ENCODE measurements around the gene ADAMTS17. TPM values are rescaled to one million over a fixed set of nuclear protein-coding genes. Genes with fewer than 3 reads are reported as not detected.

ADAMTS17 gene
- total and polyA plus RNA-seq, 2 experiments from 2014 or later: 0.69 to 3.3 TPM

GRCh38 chr15:100156201-100156600 lies 185.6 kb downstream of the ADAMTS17 start:
- TF ChIP-seq CTCF (IDR thresholded peaks at IDR 0.05; ENCODE audit: low read depth, low read length): no peak
- no peaks in the 10 kb centered on the region for H3K4me1 ChIP-seq (ENCODE audit: low read depth)
- H3K27ac ChIP-seq: no peak overlapping the region
- H3K9me3 ChIP-seq (ENCODE audit: low read depth): no peaks in the 10 kb centered on the region
- no peaks in the 10 kb centered on the region for H3K36me3 ChIP-seq
- no peak for DNase-seq (ENCODE audit: low read depth in 1 of 2, low spot score in 1 of 2)
- no peaks in the 10 kb centered on the region for H3K27me3 ChIP-seq
- H3K4me3 ChIP-seq: no peak overlapping the region

GRCh38 chr15:100154338-100154737 lies 187.4 kb downstream of the ADAMTS17 start:
- Histone ChIP-seq H3K27ac (no peak overlapping the region), H3K4me1 (ENCODE audit: low read depth) (no peaks in the 10 kb centered on the region), H3K9me3 (ENCODE audit: low read depth) (no peaks in the 10 kb centered on the region), H3K27me3 (no peaks in the 10 kb centered on the region), H3K4me3 (no peak overlapping the region), H3K36me3 (no peaks in the 10 kb centered on the region)
- no peak for TF ChIP-seq CTCF (IDR thresholded peaks at IDR 0.05; ENCODE audit: low read depth, low read length)
- no peak for DNase-seq (ENCODE audit: low read depth in 1 of 2, low spot score in 1 of 2)

- no peak overlapping the region for H3K4me3 ChIP-seq
- no peak for TF ChIP-seq CTCF (IDR thresholded peaks at IDR 0.05; ENCODE audit: low read depth, low read length)
These were observed 189.3 kb downstream of the ADAMTS17 start for GRCh38 chr15:100152463-100152862.

GRCh38 chr15:100150906-100151305 lies 190.9 kb downstream of the ADAMTS17 start:
- no peaks in the 10 kb centered on the region for H3K9me3 ChIP-seq (ENCODE audit: low read depth)
- no peak overlapping the region for H3K4me3 ChIP-seq
- no peaks in the 10 kb centered on the region for H3K36me3 ChIP-seq
- H3K27ac ChIP-seq: no peak overlapping the region
- H3K4me1 ChIP-seq (ENCODE audit: low read depth): no peaks in the 10 kb centered on the region
- no peak for DNase-seq (ENCODE audit: low read depth in 1 of 2, low spot score in 1 of 2)
- TF ChIP-seq CTCF (IDR thresholded peaks at IDR 0.05; ENCODE audit: low read depth, low read length): no peak
- no peaks in the 10 kb centered on the region for H3K27me3 ChIP-seq

More at GRCh38 chr15:100152463-100152862, 189.3 kb downstream of the ADAMTS17 start:
- Histone ChIP-seq H3K27me3 (no peaks in the 10 kb centered on the region), H3K27ac (no peak overlapping the region), H3K36me3 (no peaks in the 10 kb centered on the region), H3K9me3 (ENCODE audit: low read depth) (no peaks in the 10 kb centered on the region), H3K4me1 (ENCODE audit: low read depth) (no peaks in the 10 kb centered on the region)
- no peak for DNase-seq (ENCODE audit: low read depth in 1 of 2, low spot score in 1 of 2)

- H3K36me3 ChIP-seq: no peaks in the 10 kb centered on the region
- H3K27me3 ChIP-seq: no peaks in the 10 kb centered on the region
- H3K4me1 ChIP-seq (ENCODE audit: low read depth): no peaks in the 10 kb centered on the region
- no peak overlapping the region for H3K27ac ChIP-seq
- no peak for TF ChIP-seq CTCF (IDR thresholded peaks at IDR 0.05; ENCODE audit: low read depth, low read length)
- H3K9me3 ChIP-seq (ENCODE audit: low read depth): no peaks in the 10 kb centered on the region
- no peak overlapping the region for H3K4me3 ChIP-seq
- DNase-seq (ENCODE audit: low read depth in 1 of 2, low spot score in 1 of 2): peak in 1 of 2 donors; percentile 63
These were observed 193.9 kb downstream of the ADAMTS17 start for GRCh38 chr15:100147828-100148227.

- no peak for TF ChIP-seq CTCF (IDR thresholded peaks at IDR 0.05; ENCODE audit: low read depth, low read length)
- DNase-seq (ENCODE audit: low read depth in 1 of 2, low spot score in 1 of 2): no peak
- no peak overlapping the region for H3K27ac ChIP-seq
These were observed 198.4 kb downstream of the ADAMTS17 start for GRCh38 chr15:100143378-100143777.

More at GRCh38 chr15:100143378-100143777, 198.4 kb downstream of the ADAMTS17 start:
- H3K27me3 ChIP-seq: no peaks in the 10 kb centered on the region
- H3K4me1 ChIP-seq (ENCODE audit: low read depth): no peaks in the 10 kb centered on the region
- H3K9me3 ChIP-seq (ENCODE audit: low read depth): no peaks in the 10 kb centered on the region
- no peak overlapping the region for H3K4me3 ChIP-seq
- H3K36me3 ChIP-seq: no peaks in the 10 kb centered on the region
